ENCODE measurements around the gene FSCN2. TPM values are rescaled to one million over a fixed set of nuclear protein-coding genes. Genes with fewer than 3 reads are reported as not detected.

The FSCN2 gene
- total RNA-seq, 1 experiment from 2014 or later: 0.31 TPM

DNA sequence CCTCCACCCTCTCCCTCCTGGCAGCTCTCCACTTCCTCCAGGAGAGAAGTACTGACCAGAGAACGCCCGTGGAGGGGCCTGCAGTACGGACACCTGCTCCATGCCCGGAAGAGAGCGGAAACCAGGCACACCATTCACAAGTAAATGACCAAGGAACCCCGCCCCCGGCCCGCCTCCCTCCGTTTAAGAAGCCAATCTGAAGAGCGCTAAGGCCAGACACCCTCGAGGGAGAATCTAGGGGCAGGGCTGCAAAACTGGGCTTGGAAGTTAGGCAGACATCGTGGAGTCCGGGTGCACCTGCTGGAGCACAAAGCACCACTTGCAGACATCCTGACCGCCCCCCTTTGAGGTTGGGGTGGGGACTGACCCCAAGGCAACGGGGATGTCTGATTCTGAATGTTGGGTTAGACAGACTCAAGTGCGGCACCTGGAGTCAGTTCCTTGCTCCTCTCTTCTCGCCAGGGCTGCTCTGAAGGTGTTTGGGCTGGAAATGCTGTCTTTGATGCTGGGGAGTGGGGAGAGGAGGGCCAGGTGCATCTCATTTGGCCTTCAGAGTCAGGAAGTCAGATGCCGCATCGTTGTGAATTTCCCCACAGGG, 24.9 kb downstream of the FSCN2 start:
- H3K4me3 Mint-ChIP-seq: peak overlapping the region; percentile 85
- CTCF ChIA-PET: interaction anchor here (0.8 to 2.2 kb wide), 9 partner anchors 15 to 300 kb away, joined by 3 to 14 read pairs (median 4); partner anchors contain the start of gene ACTG1
- peaks cover 16% of the 10 kb centered on the region for H3K36me3 Mint-ChIP-seq
- H3K9me3 Mint-ChIP-seq: no peaks in the 10 kb centered on the region
- peak overlapping the region; percentile 92 for H3K27ac Mint-ChIP-seq
- DNase-seq (ENCODE audit: low spot score) (peak; percentile 76), ATAC-seq (peak; percentile 75)
- POLR2A ChIA-PET: interaction anchor here (1.2 to 1.3 kb wide), 3 partner anchors 16 to 40 kb away, joined by 3 to 4 read pairs (median 4); partner anchors contain the start of gene ACTG1
- TF ChIP-seq, protein P1, sequence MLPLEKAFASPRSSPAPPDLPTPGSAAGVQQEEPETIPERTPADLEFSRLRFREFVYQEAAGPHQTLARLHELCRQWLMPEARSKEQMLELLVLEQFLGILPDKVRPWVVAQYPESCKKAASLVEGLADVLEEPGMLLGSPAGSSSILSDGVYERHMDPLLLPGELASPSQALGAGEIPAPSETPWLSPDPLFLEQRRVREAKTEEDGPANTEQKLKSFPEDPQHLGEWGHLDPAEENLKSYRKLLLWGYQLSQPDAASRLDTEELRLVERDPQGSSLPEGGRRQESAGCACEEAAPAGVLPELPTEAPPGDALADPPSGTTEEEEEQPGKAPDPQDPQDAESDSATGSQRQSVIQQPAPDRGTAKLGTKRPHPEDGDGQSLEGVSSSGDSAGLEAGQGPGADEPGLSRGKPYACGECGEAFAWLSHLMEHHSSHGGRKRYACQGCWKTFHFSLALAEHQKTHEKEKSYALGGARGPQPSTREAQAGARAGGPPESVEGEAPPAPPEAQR (CRISPR knock-in tag; IDR thresholded peaks at IDR 0.05): no peak
- TF ChIP-seq MYBL2 (CRISPR knock-in tag; IDR thresholded peaks at IDR 0.05): peak; percentile 29; the same call in 1 of the 2 replicates
- no peak for TF ChIP-seq PRRX2 (CRISPR knock-in tag; IDR thresholded peaks at IDR 0.05)
- no peak for TF ChIP-seq ZNF423 (CRISPR knock-in tag; IDR thresholded peaks at IDR 0.05)
- TF ChIP-seq, protein P2, sequence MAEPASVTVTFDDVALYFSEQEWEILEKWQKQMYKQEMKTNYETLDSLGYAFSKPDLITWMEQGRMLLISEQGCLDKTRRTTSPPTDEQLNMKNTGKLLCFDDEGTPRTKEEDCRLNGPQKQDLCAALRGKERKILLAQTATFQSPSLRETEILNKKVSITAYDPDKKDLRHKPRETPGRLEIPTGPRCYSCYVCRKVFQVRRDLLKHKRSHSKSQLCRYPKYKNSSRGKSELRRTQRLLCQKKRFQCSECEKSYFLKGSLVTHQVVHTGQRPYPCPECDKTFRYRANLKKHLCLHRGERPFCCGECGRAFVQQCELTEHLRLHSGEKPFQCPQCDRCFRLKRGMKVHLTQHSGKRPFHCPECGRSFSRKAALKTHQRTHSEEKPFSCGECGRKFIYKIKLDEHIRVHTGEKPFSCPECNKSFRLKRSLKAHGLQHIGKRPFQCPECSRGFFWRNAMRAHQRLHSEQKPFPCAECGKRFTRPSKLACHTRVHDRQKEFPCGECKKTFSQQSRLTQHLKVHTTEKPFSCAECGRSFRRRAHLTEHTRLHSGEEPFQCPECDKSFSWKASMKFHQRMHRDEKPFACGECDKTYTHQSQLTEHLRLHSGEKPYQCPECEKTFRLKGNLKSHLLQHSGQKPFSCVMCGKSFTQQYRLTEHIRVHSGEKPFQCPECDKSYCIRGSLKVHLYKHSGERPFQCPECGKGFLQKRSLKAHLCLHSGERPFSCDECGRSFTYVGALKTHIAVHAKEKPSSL (CRISPR knock-in tag; conservative IDR thresholded peaks at IDR 0.05): no peak
- TF ChIP-seq NFE2L1 (CRISPR knock-in tag; IDR thresholded peaks at IDR 0.05): peak; percentile 58; the same call in 1 of the 2 replicates
- TF ChIP-seq SP1 (CRISPR knock-in tag; conservative IDR thresholded peaks at IDR 0.05): peak; percentile 70; the same call in 1 of the 2 replicates
- TF ChIP-seq, protein P3, sequence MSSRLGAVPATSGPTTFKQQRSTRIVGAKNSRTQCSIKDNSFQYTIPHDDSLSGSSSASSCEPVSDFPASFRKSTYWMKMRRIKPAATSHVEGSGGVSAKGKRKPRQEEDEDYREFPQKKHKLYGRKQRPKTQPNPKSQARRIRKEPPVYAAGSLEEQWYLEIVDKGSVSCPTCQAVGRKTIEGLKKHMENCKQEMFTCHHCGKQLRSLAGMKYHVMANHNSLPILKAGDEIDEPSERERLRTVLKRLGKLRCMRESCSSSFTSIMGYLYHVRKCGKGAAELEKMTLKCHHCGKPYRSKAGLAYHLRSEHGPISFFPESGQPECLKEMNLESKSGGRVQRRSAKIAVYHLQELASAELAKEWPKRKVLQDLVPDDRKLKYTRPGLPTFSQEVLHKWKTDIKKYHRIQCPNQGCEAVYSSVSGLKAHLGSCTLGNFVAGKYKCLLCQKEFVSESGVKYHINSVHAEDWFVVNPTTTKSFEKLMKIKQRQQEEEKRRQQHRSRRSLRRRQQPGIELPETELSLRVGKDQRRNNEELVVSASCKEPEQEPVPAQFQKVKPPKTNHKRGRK (CRISPR knock-in tag; IDR thresholded peaks at IDR 0.05; ENCODE audit: borderline replicate concordance): no peak
- TF ChIP-seq SMAD4 (CRISPR knock-in tag; IDR thresholded peaks at IDR 0.05): no peak
- TF ChIP-seq, protein P4, sequence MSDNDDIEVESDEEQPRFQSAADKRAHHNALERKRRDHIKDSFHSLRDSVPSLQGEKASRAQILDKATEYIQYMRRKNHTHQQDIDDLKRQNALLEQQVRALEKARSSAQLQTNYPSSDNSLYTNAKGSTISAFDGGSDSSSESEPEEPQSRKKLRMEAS (CRISPR knock-in tag; IDR thresholded peaks at IDR 0.05): peak; percentile 66; the same call in 1 of the 2 replicates
- 0 out of 2 replicates have a peak, but pooled peaks have one; percentile 8 for TF ChIP-seq TEAD4 (CRISPR knock-in tag; IDR thresholded peaks at IDR 0.05)
- TF ChIP-seq TP53 (CRISPR knock-in tag; IDR thresholded peaks at IDR 0.05): no peak
- TF ChIP-seq CBFB (CRISPR knock-in tag; IDR thresholded peaks at IDR 0.05; ENCODE audit: low read depth): no peak
- H3K4me1 Mint-ChIP-seq: peaks cover 20% of the 10 kb centered on the region
- no peaks in the 10 kb centered on the region for H3K27me3 Mint-ChIP-seq (ENCODE audit: low read depth)

DNA sequence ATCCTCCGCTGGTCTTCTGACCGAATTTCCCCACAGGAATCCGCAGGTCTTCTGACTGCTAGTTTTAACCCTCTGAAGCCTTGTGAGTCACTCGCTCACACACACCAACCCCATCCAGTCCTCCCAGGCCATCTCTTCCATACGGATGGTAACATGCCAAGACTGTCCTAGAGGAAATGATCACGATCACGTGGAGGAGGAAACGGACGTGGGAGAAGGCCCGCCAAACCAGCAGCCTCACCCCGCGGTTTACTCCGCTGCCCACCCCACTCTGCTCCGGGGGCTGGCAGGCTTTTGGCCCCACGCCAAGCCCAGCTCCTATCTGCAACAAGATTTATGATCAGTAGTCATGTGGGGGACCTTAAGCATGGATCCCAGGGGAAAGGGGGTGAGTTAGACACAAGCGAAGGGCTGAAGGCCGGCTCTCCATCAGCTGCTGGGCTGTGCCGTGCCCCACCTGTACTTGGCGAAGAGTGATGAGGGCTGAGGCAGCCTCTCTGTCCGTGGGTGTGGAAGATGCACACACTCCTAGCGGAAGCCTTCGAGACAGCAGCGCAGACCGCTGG, 25.5 kb downstream of the FSCN2 start:
- H3K4me3 Mint-ChIP-seq: peak overlapping the region; percentile 85
- peaks cover 19% of the 10 kb centered on the region for H3K36me3 Mint-ChIP-seq
- H3K27me3 Mint-ChIP-seq (ENCODE audit: low read depth): no peaks in the 10 kb centered on the region
- ATAC-seq (peak; percentile 0; the same call in 1 of the 2 replicates), DNase-seq (ENCODE audit: low spot score) (no peak)
- ChIA-PET CTCF (interaction anchor here (1.5 kb wide), 1 partner anchor 315 kb away, joined by 3 read pairs; the partner anchor contains the start of genes NDUFAF8 and TEPSIN), POLR2A (no interaction called here)
- no peaks in the 10 kb centered on the region for H3K9me3 Mint-ChIP-seq
- peaks cover 20% of the 10 kb centered on the region for H3K4me1 Mint-ChIP-seq
- H3K27ac Mint-ChIP-seq: peak overlapping the region; percentile 92
- TF ChIP-seq CBFB (CRISPR knock-in tag; IDR thresholded peaks at IDR 0.05; ENCODE audit: low read depth): no peak
- no peak for TF ChIP-seq ZNF232 (CRISPR knock-in tag; IDR thresholded peaks at IDR 0.05)
- TF ChIP-seq, protein P5, sequence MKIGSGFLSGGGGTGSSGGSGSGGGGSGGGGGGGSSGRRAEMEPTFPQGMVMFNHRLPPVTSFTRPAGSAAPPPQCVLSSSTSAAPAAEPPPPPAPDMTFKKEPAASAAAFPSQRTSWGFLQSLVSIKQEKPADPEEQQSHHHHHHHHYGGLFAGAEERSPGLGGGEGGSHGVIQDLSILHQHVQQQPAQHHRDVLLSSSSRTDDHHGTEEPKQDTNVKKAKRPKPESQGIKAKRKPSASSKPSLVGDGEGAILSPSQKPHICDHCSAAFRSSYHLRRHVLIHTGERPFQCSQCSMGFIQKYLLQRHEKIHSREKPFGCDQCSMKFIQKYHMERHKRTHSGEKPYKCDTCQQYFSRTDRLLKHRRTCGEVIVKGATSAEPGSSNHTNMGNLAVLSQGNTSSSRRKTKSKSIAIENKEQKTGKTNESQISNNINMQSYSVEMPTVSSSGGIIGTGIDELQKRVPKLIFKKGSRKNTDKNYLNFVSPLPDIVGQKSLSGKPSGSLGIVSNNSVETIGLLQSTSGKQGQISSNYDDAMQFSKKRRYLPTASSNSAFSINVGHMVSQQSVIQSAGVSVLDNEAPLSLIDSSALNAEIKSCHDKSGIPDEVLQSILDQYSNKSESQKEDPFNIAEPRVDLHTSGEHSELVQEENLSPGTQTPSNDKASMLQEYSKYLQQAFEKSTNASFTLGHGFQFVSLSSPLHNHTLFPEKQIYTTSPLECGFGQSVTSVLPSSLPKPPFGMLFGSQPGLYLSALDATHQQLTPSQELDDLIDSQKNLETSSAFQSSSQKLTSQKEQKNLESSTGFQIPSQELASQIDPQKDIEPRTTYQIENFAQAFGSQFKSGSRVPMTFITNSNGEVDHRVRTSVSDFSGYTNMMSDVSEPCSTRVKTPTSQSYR (CRISPR knock-in tag; IDR thresholded peaks at IDR 0.05): no peak
- no peak for TF ChIP-seq TCF7 (CRISPR knock-in tag; IDR thresholded peaks at IDR 0.05; ENCODE audit: low read depth)
- TF ChIP-seq RELA (CRISPR knock-in tag; IDR thresholded peaks at IDR 0.05; ENCODE audit: borderline replicate concordance): no peak
- TF ChIP-seq, protein P6, sequence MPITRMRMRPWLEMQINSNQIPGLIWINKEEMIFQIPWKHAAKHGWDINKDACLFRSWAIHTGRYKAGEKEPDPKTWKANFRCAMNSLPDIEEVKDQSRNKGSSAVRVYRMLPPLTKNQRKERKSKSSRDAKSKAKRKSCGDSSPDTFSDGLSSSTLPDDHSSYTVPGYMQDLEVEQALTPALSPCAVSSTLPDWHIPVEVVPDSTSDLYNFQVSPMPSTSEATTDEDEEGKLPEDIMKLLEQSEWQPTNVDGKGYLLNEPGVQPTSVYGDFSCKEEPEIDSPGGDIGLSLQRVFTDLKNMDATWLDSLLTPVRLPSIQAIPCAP (CRISPR knock-in tag; IDR thresholded peaks at IDR 0.05): no peak
- no peak for TF ChIP-seq NFE2L1 (CRISPR knock-in tag; IDR thresholded peaks at IDR 0.05)
- TF ChIP-seq GTF2I (CRISPR knock-in tag; conservative IDR thresholded peaks at IDR 0.05): no peak
- TF ChIP-seq PRRX2 (CRISPR knock-in tag; IDR thresholded peaks at IDR 0.05): no peak
- TF ChIP-seq, protein P7, sequence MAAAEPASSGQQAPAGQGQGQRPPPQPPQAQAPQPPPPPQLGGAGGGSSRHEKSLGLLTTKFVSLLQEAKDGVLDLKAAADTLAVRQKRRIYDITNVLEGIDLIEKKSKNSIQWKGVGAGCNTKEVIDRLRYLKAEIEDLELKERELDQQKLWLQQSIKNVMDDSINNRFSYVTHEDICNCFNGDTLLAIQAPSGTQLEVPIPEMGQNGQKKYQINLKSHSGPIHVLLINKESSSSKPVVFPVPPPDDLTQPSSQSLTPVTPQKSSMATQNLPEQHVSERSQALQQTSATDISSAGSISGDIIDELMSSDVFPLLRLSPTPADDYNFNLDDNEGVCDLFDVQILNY (CRISPR knock-in tag; IDR thresholded peaks at IDR 0.05): no peak
- no peak for TF ChIP-seq ZNF121 (CRISPR knock-in tag; IDR thresholded peaks at IDR 0.05)
- TF ChIP-seq SOX15 (CRISPR knock-in tag; IDR thresholded peaks at IDR 0.05): no peak
- no peak for TF ChIP-seq ZNF396 (CRISPR knock-in tag; IDR thresholded peaks at IDR 0.05; ENCODE audit: borderline replicate concordance)
- TF ChIP-seq ZNF138 (CRISPR knock-in tag; conservative IDR thresholded peaks at IDR 0.05): no peak
